Cardiac fibroblast (primary cell): ENCODE results near the gene NR4A1.

Experiments used
- DNase-seq, 2 donors: peaks; one replicate each; pipeline versions ENCODE4 v3.0.0 to v3.0.0-alpha.2; 2010; ENCODE audit warnings: low read depth in 2 of 2
- H3K4me3 ChIP-seq, 2 donors: replicated peaks in 1 of 2; 1 replicate in 1 of 2; 2 replicates in 1 of 2; pipeline ENCODE4 v1.5.1; 2011; ENCODE audit warnings: low read depth in 2 of 2, low read length in 2 of 2, mild to moderate bottlenecking in 2 of 2, moderate library complexity in 1 of 2
- CTCF ChIP-seq: IDR thresholded peaks from one replicate; pipeline ENCODE4 v1.5.1; 2011; ENCODE audit warnings: low read depth, mild to moderate bottlenecking, low read length, inconsistent platforms

NR4A1 gene

DNA sequence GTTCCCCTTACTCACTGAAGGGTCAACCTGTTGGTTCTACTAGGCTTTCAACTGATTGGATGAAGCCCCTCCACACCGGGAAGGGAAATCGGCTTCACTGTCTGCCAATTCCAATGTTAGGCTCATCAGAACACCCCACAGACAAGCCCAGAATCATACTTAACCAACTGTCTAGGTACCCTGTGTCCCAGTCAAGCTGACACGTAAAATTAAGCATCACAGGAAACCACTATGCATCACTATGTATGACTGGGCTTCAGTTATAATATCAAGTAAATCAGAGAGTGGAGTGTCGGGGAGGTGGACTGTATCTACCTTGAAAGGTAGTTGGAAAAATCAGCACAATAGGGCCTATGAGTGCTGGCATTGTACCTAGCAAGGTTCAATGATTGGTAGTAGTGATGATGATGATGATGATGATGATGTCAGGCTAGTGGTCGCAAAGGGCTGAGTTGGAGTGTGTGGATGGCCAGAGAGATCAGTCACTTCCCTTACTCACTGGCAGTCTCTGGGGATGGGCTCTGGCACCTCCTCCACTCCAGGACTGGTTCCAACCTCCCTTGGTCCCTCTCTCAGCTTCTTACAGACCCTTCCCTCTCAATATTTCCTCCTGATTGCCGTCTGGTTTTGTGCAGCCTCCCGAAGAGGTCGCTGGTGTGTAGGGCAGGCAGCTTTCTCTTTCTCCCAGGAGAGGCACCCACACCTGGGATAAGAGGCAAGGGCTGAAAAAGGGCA is 15.3 kb downstream of the NR4A1 start:
- TF ChIP-seq CTCF = no peak
- no peak overlapping the region for H3K4me3 ChIP-seq
- DNase-seq = peak in 1 of 2 donors; percentile 60

GRCh38 chr12:52067081-52067374 is 15.8 kb downstream of the NR4A1 start:
- H3K4me3 ChIP-seq = no peak overlapping the region
- no peak for TF ChIP-seq CTCF
- DNase-seq = no peak

GRCh38 chr12:52069327-52070184 is 18.3 kb downstream of the NR4A1 start, which contains the start of gene ATG101:
Gene ATG101, plus strand, starts transcription at chr12:52069978. Its CDS starts 3,673 bp downstream, at chr12:52073651.
- H3K4me3 ChIP-seq = peak within 1 kb of the TSS; percentile 93 to 98
- peak; percentile 97 for DNase-seq
- peak; percentile 56 for TF ChIP-seq CTCF

GRCh38 chr12:52070185-52070925 is 19.1 kb downstream of the NR4A1 start:
- TF ChIP-seq CTCF = no peak
- peak in 1 of 2 donors; percentile 30 for DNase-seq
- H3K4me3 ChIP-seq = peak overlapping the region; percentile 93 to 98

- peak; percentile 73 to 78 for DNase-seq
- no peak for TF ChIP-seq CTCF
- H3K4me3 ChIP-seq = no peak overlapping the region
Measured at GRCh38 chr12:52073531-52074381, 22.5 kb downstream of the NR4A1 start.
